HepG2 (cell line): Measurements from ENCODE around the gene ANKRD29. TPM values are rescaled to one million over a fixed set of nuclear protein-coding genes. Genes with fewer than 3 reads are reported as not detected.

Experiments
- ATAC-seq: fragments of 200-7000 bp; cut with Tn5 transposase; 3 replicates; pipeline ENCODE4 v1.9.1; 2020; ENCODE audit warnings: mild to moderate bottlenecking, moderate library complexity
- BruUV-seq: library from RNA; stranded (reverse); fragments of 400-500 nt; replicated peaks from 2 replicates; lab custom pipeline; 2021; lab: Mats Ljungman, UMichigan
- CTCF ChIA-PET: fragments of 300-600 bp; formaldehyde crosslinking; extraction: SDS; loops from one replicate; lab custom pipeline; 2021; ENCODE audit warnings: low total read pairs, inconsistent platforms, low intra/inter-chr PET ratio; lab: Yijun Ruan, JAX
- POLR2A ChIA-PET: fragments of 350-600 bp; sonication (Branson Sonifier 250); formaldehyde crosslinking; loops from one replicate; lab custom pipeline; 2020; ENCODE audit warnings: antibody characterized with exemption, inconsistent platforms; lab: Yijun Ruan, JAX
- DNase-seq: peaks from one replicate; pipeline ENCODE4 v3.0.0-alpha.2; 2015; ENCODE audit warnings: low spot score
- FAIRE-seq: peaks from 3 replicates; lab custom pipeline; 2011; peaks lifted over from hg19 to GRCh38; lab: Jason Lieb, UNC
- H2AFZ ChIP-seq: one replicate; pipeline ENCODE4 v1.6.1; 2011; ENCODE audit warnings: low read length, inconsistent platforms
- H3K27ac ChIP-seq: fragments of 300-600 bp; 3 replicates; pipeline ENCODE4 v1.8.0; 2011; ENCODE audit warnings: mixed run types, mild to moderate bottlenecking, mixed read lengths, low read length, inconsistent platforms; ENCODE audit not compliant: insufficient read depth; ENCODE audit errors: extremely low read length
- H3K27me3 ChIP-seq, 2 experiments: fragments of 200-600 bp in 1 of 2; 2 replicates in 1 of 2; 3 replicates in 1 of 2; pipeline versions ENCODE4 v1.6.0 to v1.8.0; 2011; ENCODE audit warnings: low read length in 2 of 2, mild to moderate bottlenecking in 2 of 2, moderate library complexity in 2 of 2, inconsistent platforms in 1 of 2; ENCODE audit not compliant: insufficient read depth in 2 of 2, control insufficient read depth in 1 of 2
- H3K36me3 ChIP-seq, 2 experiments: fragments of 200-600 bp in 1 of 2; replicated peaks in 1 of 2; 2 replicates in 1 of 2; 3 replicates in 1 of 2; pipeline versions ENCODE4 v1.5.1 to v1.8.0; 2011; ENCODE audit warnings: low read length in 2 of 2, inconsistent platforms in 1 of 2; ENCODE audit not compliant: insufficient read depth in 2 of 2, control insufficient read depth in 1 of 2
- H3K4me1 ChIP-seq: 2 replicates; pipeline ENCODE4 v1.5.1; 2012; ENCODE audit warnings: low read length, inconsistent platforms; ENCODE audit not compliant: insufficient read depth
- H3K4me2 ChIP-seq: 2 replicates; pipeline ENCODE4 v1.6.0; 2011; ENCODE audit warnings: low read depth, low read length, inconsistent platforms
- H3K4me3 ChIP-seq, 3 experiments: fragments of 200-600 bp in 1 of 3; sonication (generic), shearing (Covaris generic) in 1 of 3; replicated peaks in 1 of 3; 2 replicates each; pipeline ENCODE4 v1.5.1; 2011 to 2016; ENCODE audit warnings: low read length in 3 of 3, inconsistent platforms in 2 of 3, low read depth in 2 of 3, mild to moderate bottlenecking in 2 of 3, control low read depth in 1 of 3, mixed read lengths in 1 of 3; ENCODE audit not compliant: insufficient read depth in 1 of 3
- H3K79me2 ChIP-seq: one replicate; pipeline ENCODE4 v1.6.1; 2011; ENCODE audit warnings: low read length, inconsistent platforms; ENCODE audit not compliant: insufficient read depth
- H3K9ac ChIP-seq: 2 replicates; pipeline ENCODE4 v1.6.0; 2011; ENCODE audit warnings: mild to moderate bottlenecking, low read depth, low read length, inconsistent platforms; ENCODE audit not compliant: insufficient read depth
- H3K9me3 ChIP-seq: 2 replicates; pipeline ENCODE4 v1.5.1; 2012; ENCODE audit warnings: mild to moderate bottlenecking, low read length
- H4K20me1 ChIP-seq: 2 replicates; pipeline ENCODE4 v1.6.0; 2011; ENCODE audit warnings: inconsistent platforms, mild to moderate bottlenecking, low read length, moderate library complexity; ENCODE audit not compliant: insufficient read depth
- ARNT ChIP-seq: fragments of 450-650 bp; IDR thresholded peaks from 2 replicates; pipeline ENCODE4 v1.6.1; 2017
- MAFF ChIP-seq: IDR thresholded peaks from 2 replicates; pipeline ENCODE4 v1.6.1; 2011; ENCODE audit warnings: low read depth, low read length, improper control_type of control experiment
- MAFK ChIP-seq, 2 experiments: IDR thresholded peaks in 1 of 2; conservative IDR thresholded peaks in 1 of 2; 2 replicates each; pipeline ENCODE4 v1.6.1; 2011; ENCODE audit warnings: improper control_type of control experiment in 2 of 2, low read length in 2 of 2
- RBFOX2 ChIP-seq: fragments of 200-400 bp; formaldehyde crosslinking; IDR thresholded peaks from 2 replicates; pipeline ENCODE4 v1.6.1; 2017; ENCODE audit warnings: low read depth, mild to moderate bottlenecking, low read length
- ZNF510 ChIP-seq: sonication (generic); formaldehyde crosslinking; IDR thresholded peaks from 2 replicates; pipeline ENCODE4 v1.4.0; 2020; ENCODE audit warnings: low read depth, mild to moderate bottlenecking, missing genetic modification reagents
- ZNF781 ChIP-seq: sonication (generic); formaldehyde crosslinking; IDR thresholded peaks from 2 replicates; pipeline ENCODE4 v1.5.1; 2020; ENCODE audit warnings: borderline replicate concordance, mild to moderate bottlenecking, missing genetic modification reagents; ENCODE audit errors: not compliant biosample characterization
- WGBS: methylation state at CpG from one replicate; pipeline ENCODE4 v1.1.6; 2017; ENCODE audit warnings: low lambda C conversion rate; 5-methylcytosine and 5-hydroxymethylcytosine counted together
- in situ Hi-C: cut with HindIII; loops from 2 replicates; pipeline ENCODE4 v1.10.0; 2017; ENCODE audit warnings: low pct_unique_long_range_greater_than_20kb; ENCODE audit not compliant: extremely low pct_ligation_motif_present
- intact Hi-C: fragments of 100-400 bp; cut with micrococcal nuclease; formaldehyde crosslinking; loops from one replicate; pipeline ENCODE4 v1.10.0; 2022; ENCODE audit not compliant: unreplicated experiment
- polyA plus RNA-seq, 8 experiments: library from polyadenylated mRNA; depleted of rRNA in 3 of 8; stranded (reverse) in 7 of 8; unstranded in 1 of 8; fragments of >200 nt; fragmentation: Illumina TruSeq in 4 of 8; extraction: Trizol in 4 of 8; gene quantifications; 2 replicates each; pipeline versions ENCODE4 v1.2.1 to v1.2.3, GENCODE V29; 2011 to 2016; ENCODE audit warnings: low read depth in 4 of 8, missing spikeins in 1 of 8, mixed read lengths in 1 of 8; ENCODE audit not compliant: insufficient read depth in 1 of 8
- total RNA-seq, 5 experiments: library from RNA; depleted of rRNA; stranded (reverse); fragments of >200 nt; fragmentation: Illumina TruSeq; extraction: Trizol; gene quantifications; 2 replicates each; pipeline ENCODE4 v1.2.3, GENCODE V29; 2016; ENCODE audit warnings: low read depth in 1 of 5
- TF ChIP-seq, protein P1 (sequence below): IDR thresholded peaks from 2 replicates; pipeline ENCODE4 v1.6.1; 2016; ENCODE audit warnings: missing genetic modification reagents, missing compliant biosample characterization

Gene ANKRD29
- total and polyA plus RNA-seq, 2 of the 13 experiments (the other 11 are each of a cell fraction or from before 2014, with no cell fraction given) = not detected

DNA sequence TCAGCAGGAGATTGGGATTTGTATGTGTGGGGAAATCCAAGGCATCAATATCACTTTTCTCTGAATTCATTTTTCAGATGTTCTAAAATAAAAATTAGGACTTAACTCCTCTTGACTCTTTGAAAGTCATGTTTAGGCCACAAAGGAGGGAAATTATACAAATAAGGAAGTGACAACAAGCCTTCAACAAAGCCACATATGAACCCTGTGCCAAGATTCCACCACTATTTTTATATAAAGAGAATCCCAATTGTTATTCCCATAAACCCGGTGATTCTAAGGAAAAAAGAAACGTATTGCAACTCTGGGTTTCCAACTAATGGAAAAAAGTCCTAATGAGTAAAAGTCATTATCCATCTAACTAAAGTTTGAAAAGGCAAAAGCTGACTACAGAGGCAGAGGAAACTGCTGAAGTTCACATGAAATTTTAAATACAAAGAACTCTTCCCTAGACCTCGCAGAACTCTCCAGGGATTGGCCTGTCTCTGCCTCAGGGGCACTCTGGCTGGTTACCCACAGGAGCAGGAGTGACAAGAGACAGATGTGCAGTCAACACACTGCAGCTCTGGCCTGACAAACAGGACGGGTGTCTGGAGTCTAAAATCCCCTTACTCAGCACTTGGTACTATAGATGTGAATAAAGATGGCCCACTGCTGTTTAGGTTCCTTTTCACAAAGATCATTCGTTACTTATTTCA lies 88.0 kb downstream of the ANKRD29 start:
- Histone ChIP-seq H3K27ac (peak overlapping the region; percentile 74), H4K20me1 (peaks cover 19% of the 10 kb centered on the region), H2AFZ (no peak overlapping the region)
- TF ChIP-seq ARNT (no peak), ZNF781 (CRISPR knock-in tag) (no peak), RBFOX2 (0 out of 2 replicates have a peak, but pooled peaks have one; percentile 38), MAFK (conservative IDR thresholded peaks at IDR 0.05 in 1 of 2, IDR thresholded peaks at IDR 0.05 in 1 of 2; ENCODE audit: low read length in 2 of 2) (peak; percentile 89 to 90), MAFF (peak; percentile 86), ZNF510 (no peak)
- TF ChIP-seq, protein P1, sequence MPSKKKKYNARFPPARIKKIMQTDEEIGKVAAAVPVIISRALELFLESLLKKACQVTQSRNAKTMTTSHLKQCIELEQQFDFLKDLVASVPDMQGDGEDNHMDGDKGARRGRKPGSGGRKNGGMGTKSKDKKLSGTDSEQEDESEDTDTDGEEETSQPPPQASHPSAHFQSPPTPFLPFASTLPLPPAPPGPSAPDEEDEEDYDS (CRISPR knock-in tag) = no peak
- TF ChIP-seq, all 625 proteins: peak for 3
- no peak for ATAC-seq
- Histone ChIP-seq H3K4me3 (no peak overlapping the region), H3K4me2 (peak overlapping the region; percentile 4; the same call in 1 of the 2 replicates), H3K79me2 (peaks cover 55% of the 10 kb centered on the region), H3K4me1 (peaks cover 84% of the 10 kb centered on the region), H3K27me3 (no peaks in the 10 kb centered on the region), H3K9me3 (no peaks in the 10 kb centered on the region), H3K9ac (no peak overlapping the region), H3K36me3 (peaks cover 16 to 28% of the 10 kb centered on the region in 2 experiments)
- TSS peak; percentile 2 for BruUV-seq
- ChIA-PET POLR2A (no interaction called here), CTCF (no interaction called here)
- in situ Hi-C loops = no loop called here
- WGBS = 89% methylated on average over 5 of the region's 5 CpGs
- FAIRE-seq = no peak
- no peak for DNase-seq
- intact Hi-C loops = no loop called here
